Activated CD8-positive, alpha-beta T cell treated with anti-CD3 and anti-CD28 coated beads for 36 hours (primary cell): Measurements from ENCODE around the gene KCNH4. TPM values are rescaled to one million over a fixed set of nuclear protein-coding genes. Genes with fewer than 3 reads are reported as not detected.

Source experiments
- ATAC-seq: fragments of 200-7000 bp; cut with Tn5 transposase; one replicate; pipeline ENCODE4 v1.10.0; 2021; ENCODE audit warnings: mild to moderate bottlenecking, moderate library complexity
- CTCF ChIA-PET: fragments of 350-600 bp; sonication (Branson Sonifier 250); formaldehyde crosslinking; loops from one replicate; lab custom pipeline; 2021; ENCODE audit warnings: antibody characterized with exemption; lab: Charles Lee
- POLR2A ChIA-PET: fragments of 350-600 bp; sonication (Branson Sonifier 250); formaldehyde crosslinking; loops from one replicate; lab custom pipeline; 2021; ENCODE audit warnings: antibody characterized with exemption; lab: Charles Lee
- DNase-seq: peaks from one replicate; pipeline ENCODE4 v3.0.0-alpha.2; 2020
- H3K27ac Mint-ChIP-seq: one replicate; pipeline ENCODE4 v1.8.0; 2021; ENCODE audit warnings: mild to moderate bottlenecking, mixed read lengths
- H3K27me3 Mint-ChIP-seq: one replicate; pipeline ENCODE4 v1.8.0; 2021; ENCODE audit warnings: mixed read lengths
- H3K36me3 Mint-ChIP-seq: one replicate; pipeline ENCODE4 v1.8.0; 2021; ENCODE audit warnings: low read depth, mixed read lengths
- H3K4me1 Mint-ChIP-seq: one replicate; pipeline ENCODE4 v1.8.0; 2021; ENCODE audit warnings: low read depth, mixed read lengths
- H3K4me3 Mint-ChIP-seq: one replicate; pipeline ENCODE4 v1.8.0; 2021; ENCODE audit warnings: mild to moderate bottlenecking, moderate library complexity, mixed read lengths
- H3K9me3 Mint-ChIP-seq: one replicate; pipeline ENCODE4 v1.8.0; 2021; ENCODE audit warnings: mixed read lengths
- CTCF ChIP-seq: fragments of 200-600 bp; IDR thresholded peaks from one replicate; pipeline ENCODE4 v1.8.0; 2022; ENCODE audit warnings: antibody characterized with exemption, mild to moderate bottlenecking
- intact Hi-C: fragments of 100-400 bp; cut with micrococcal nuclease; formaldehyde crosslinking; loops from one replicate; pipeline ENCODE4 v1.10.0; 2022
- total RNA-seq, 2 experiments: library from RNA; stranded (reverse); gene quantifications; one replicate each; pipeline ENCODE4 v1.2.3, GENCODE V29; 2021

Gene KCNH4
- total RNA-seq, 2 experiments from 2014 or later = 0.38 to 0.43 TPM

DNA sequence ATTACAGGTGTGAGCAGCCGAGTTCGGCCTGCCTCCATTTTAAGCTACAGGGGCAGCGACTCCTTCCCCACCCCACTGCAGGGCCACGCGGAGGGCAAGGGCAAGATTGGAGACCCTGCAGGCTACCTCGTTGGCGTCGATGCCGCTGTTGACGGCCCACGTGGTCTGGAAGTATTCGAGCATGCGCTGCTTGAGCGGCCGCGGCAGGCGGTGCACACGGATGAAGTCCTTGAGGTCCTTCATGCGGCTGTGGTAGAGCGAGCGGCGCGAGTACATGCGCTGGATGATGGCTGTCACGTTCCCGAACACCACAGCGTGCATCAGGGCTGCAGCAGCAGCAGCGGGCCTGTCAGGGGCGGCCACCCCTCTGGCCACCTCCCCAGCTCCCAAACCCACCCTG is 11.6 kb downstream of the KCNH4 start:
- ATAC-seq (no peak), DNase-seq (no peak)
- ChIA-PET POLR2A (interaction anchor here (0.7 to 2.8 kb wide), 2 partner anchors 9 to 243 kb away, joined by 3 to 7 read pairs; no protein-coding TSS in a partner anchor), CTCF (no interaction called here)
- no peaks in the 10 kb centered on the region for H3K9me3 Mint-ChIP-seq
- no peaks in the 10 kb centered on the region for H3K36me3 Mint-ChIP-seq
- intact Hi-C loops = no loop called here
- H3K4me3 Mint-ChIP-seq = no peak overlapping the region
- TF ChIP-seq CTCF = no peak
- H3K4me1 Mint-ChIP-seq = no peaks in the 10 kb centered on the region
- no peaks in the 10 kb centered on the region for H3K27me3 Mint-ChIP-seq
- no peak overlapping the region for H3K27ac Mint-ChIP-seq

GRCh38 chr17:42167807-42168206 is 13.1 kb downstream of the KCNH4 start:
- H3K36me3 Mint-ChIP-seq = no peaks in the 10 kb centered on the region
- no peak for ATAC-seq
- intact Hi-C loops = no loop called here
- no peak overlapping the region for H3K27ac Mint-ChIP-seq
- ChIA-PET POLR2A (interaction anchor here (2.8 kb wide), 1 partner anchor 11 kb away, joined by 7 read pairs; no protein-coding TSS in a partner anchor), CTCF (no interaction called here)
- no peaks in the 10 kb centered on the region for H3K4me1 Mint-ChIP-seq
- H3K27me3 Mint-ChIP-seq = no peaks in the 10 kb centered on the region
- no peak for DNase-seq
- TF ChIP-seq CTCF = no peak
- no peaks in the 10 kb centered on the region for H3K9me3 Mint-ChIP-seq
- H3K4me3 Mint-ChIP-seq = no peak overlapping the region

- no peak for TF ChIP-seq CTCF
- ATAC-seq (no peak), DNase-seq (no peak)
- H3K27ac Mint-ChIP-seq = no peak overlapping the region
- H3K4me3 Mint-ChIP-seq = no peak overlapping the region
- H3K36me3 Mint-ChIP-seq = no peaks in the 10 kb centered on the region
- no peaks in the 10 kb centered on the region for H3K4me1 Mint-ChIP-seq
- POLR2A ChIA-PET = interaction anchor here (0.6 kb wide), 1 partner anchor 123 kb away, joined by 3 read pairs; the partner anchor contains the start of gene STAT5A
- CTCF ChIA-PET = no interaction called here
- no peaks in the 10 kb centered on the region for H3K9me3 Mint-ChIP-seq
- H3K27me3 Mint-ChIP-seq = no peaks in the 10 kb centered on the region
- intact Hi-C loops = no loop called here
These were observed 14.7 kb downstream of the KCNH4 start for GRCh38 chr17:42166196-42166763.

GRCh38 chr17:42165751-42166150 is 15.2 kb downstream of the KCNH4 start:
- Mint-ChIP-seq H3K4me3 (no peak overlapping the region), H3K4me1 (no peaks in the 10 kb centered on the region), H3K9me3 (no peaks in the 10 kb centered on the region), H3K27ac (no peak overlapping the region), H3K36me3 (no peaks in the 10 kb centered on the region), H3K27me3 (no peaks in the 10 kb centered on the region)
- ChIA-PET POLR2A (interaction anchor here (0.6 kb wide), 1 partner anchor 123 kb away, joined by 3 read pairs; the partner anchor contains the start of gene STAT5A), CTCF (no interaction called here)
- no peak for TF ChIP-seq CTCF
- intact Hi-C loops = no loop called here
- ATAC-seq (no peak), DNase-seq (no peak)

DNA sequence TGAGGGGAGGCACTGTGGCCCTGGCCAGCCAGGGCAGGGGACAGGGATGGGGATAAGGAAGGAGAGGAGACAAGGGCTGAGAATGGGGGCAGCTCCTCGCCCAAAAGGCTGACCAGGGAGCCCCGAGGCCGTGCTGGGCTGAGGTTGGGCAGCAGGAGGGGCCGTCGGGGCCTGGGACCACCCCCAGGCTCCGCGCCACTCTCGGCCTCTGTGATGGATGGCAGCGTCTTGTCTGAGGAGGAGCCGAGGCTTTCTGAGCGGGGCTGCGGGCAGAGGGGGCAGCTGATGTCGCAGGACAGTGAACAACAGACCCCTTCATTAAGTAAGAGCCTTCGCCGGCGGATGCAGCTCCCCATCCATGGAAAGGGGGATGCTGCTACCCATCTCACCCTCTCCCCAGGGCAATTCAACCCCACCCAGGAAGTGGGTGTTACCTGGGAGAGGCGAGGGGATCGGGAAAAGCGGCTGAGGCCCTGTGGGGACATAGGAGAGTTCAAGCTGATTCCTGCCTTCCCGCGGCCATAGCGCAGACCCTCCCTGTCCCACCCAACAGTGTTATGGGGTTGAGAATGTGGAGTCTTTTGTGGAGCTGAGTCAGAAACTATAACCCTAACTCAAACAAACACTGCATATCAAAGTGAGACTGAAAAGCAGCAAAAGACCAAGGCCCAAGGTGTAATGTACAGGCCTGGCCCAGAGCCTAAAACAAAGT is 17.1 kb downstream of the KCNH4 start:
- Mint-ChIP-seq H3K27ac (no peak overlapping the region), H3K9me3 (no peaks in the 10 kb centered on the region), H3K27me3 (no peaks in the 10 kb centered on the region), H3K4me1 (no peaks in the 10 kb centered on the region), H3K4me3 (no peak overlapping the region), H3K36me3 (no peaks in the 10 kb centered on the region)
- ChIA-PET CTCF (interaction anchor here (0.7 to 3.6 kb wide), 6 partner anchors 10 to 74 kb away, joined by 3 to 23 read pairs (median 4); partner anchors contain the start of genes GHDC and KCNH4), POLR2A (interaction anchor here (0.6 to 2.0 kb wide), 2 partner anchors 17 to 49 kb away, joined by 3 to 6 read pairs; partner anchors contain the start of gene KCNH4)
- TF ChIP-seq CTCF = no peak
- intact Hi-C loops = no loop called here
- ATAC-seq = no peak
- DNase-seq = no peak
